ENCODE data around the gene PPP2R2B. TPM values are rescaled to one million over a fixed set of nuclear protein-coding genes. Genes with fewer than 3 reads are reported as not detected.

Gene PPP2R2B
- total RNA-seq, 1 donor from 2014 or later = not detected

DNA sequence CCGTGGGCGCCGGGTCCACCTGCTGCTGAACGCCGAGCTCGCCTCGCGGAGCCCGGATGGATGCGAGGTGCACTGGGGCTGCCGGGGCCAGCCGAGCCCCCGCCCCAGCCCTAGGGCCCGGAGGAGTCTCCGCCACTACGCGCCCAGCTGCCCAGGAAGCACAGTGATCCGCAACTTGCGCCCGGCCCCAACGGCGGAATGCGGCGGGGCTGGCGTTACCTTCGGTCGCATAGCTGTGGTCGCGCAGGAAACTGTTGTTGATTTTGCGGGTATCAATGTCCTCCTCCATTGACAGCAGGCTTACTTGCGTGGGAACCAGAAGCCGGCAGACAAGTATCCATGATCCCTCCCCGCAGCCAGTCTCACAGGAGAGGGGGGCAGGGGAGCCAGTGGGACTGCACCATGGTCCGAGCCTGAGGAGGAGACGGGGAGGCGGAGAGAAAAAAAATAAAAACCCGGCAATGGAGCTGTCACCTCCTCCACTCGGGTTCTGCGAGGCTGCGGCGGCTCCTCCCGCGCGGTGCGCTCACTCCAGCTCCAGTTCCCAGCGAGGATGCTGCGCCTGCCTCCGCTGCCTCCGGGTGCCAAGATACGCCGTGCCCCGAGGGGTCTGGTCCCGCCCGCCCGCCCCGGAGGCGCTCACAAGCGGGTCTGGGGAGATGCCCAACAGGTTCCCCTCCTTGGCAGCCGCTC is 628 bp downstream of the PPP2R2B start:
- H3K36me3 Mint-ChIP-seq (ENCODE audit: low read depth) = no peaks in the 10 kb centered on the region
- no peaks in the 10 kb centered on the region for H3K9me3 Mint-ChIP-seq
- H3K4me1 Mint-ChIP-seq (ENCODE audit: low read depth) = peaks cover 15% of the 10 kb centered on the region
- H3K27ac Mint-ChIP-seq = peak overlapping the region; percentile 19
- no peak for DNase-seq (ENCODE audit: low spot score)
- H3K27me3 Mint-ChIP-seq (ENCODE audit: insufficient read depth) = peaks cover 32% of the 10 kb centered on the region
- intact Hi-C loops (cut with micrococcal nuclease) = no loop called here
- peak overlapping the region; percentile 86 for H3K4me3 Mint-ChIP-seq

DNA sequence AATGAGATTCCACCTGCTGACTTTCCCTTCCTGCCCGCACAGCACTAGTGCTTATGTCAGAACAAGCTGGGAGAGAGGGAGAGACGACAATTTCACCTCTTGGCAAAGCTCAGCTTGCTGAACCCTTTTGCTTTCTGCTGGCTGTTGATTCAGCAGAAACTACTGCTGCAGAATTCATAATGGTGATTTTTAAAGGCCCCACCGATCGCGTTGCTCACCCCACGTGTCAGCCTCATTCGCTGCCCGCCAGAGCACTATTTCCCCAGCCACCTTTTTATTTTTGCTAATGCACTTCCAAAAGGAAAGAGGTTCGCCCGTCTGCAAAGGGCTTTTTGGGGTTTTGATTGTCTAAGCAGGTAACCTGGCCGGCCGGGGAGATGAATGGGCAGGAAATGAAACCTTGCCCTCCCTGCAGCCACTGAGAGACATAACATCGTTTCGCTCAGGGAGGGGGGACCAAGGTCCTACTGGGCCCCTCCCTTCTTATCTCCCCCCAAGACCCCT is 1.3 kb downstream of the PPP2R2B start:
- intact Hi-C loops (cut with micrococcal nuclease) = no loop called here
- DNase-seq (ENCODE audit: low spot score) = no peak
- peak overlapping the region; percentile 72 for H3K4me3 Mint-ChIP-seq
- no peak overlapping the region for H3K27ac Mint-ChIP-seq
- H3K36me3 Mint-ChIP-seq (ENCODE audit: low read depth) = no peaks in the 10 kb centered on the region
- H3K4me1 Mint-ChIP-seq (ENCODE audit: low read depth) = peaks cover 15% of the 10 kb centered on the region
- peaks cover 32% of the 10 kb centered on the region for H3K27me3 Mint-ChIP-seq (ENCODE audit: insufficient read depth)
- H3K9me3 Mint-ChIP-seq = no peaks in the 10 kb centered on the region

DNA sequence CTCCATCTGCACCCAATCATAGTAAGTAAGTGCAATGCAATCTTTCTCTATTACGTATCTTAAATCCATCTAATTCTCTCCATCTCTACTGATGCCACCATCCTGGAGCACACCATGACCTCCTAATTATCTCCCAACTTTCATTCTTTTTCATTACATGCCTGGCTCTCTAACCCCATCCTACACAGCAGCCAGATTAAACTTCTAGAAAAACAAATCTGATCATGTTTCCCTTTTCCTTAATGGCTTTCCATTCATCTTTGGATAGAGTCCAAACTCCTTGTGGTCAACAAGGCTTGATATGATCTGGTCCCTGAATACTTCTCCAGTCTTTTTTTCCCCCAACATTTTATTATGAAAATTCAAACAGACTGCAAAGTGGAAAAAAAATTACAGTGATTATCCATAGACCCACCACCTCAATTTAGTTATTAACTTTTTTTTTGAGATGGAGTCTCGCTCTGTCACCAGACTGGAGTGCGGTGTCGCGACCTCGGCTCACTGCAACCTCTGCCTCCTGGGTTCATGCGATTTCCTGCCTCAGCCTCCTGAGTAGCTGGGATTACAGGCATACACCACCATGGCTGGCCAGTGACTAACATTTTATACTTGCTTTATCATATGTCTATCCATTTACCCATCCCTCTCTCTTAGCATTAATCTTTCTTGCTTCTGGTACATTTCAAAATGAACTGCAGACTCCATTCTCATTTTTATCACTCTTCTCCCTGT is 5.2 kb downstream of the PPP2R2B start:
- Mint-ChIP-seq H3K9me3 (no peaks in the 10 kb centered on the region), H3K27me3 (ENCODE audit: insufficient read depth) (peaks cover 14% of the 10 kb centered on the region), H3K4me3 (no peak overlapping the region), H3K4me1 (ENCODE audit: low read depth) (peaks cover 7% of the 10 kb centered on the region), H3K36me3 (ENCODE audit: low read depth) (no peaks in the 10 kb centered on the region), H3K27ac (no peak overlapping the region)
- intact Hi-C loops (cut with micrococcal nuclease) = no loop called here
- DNase-seq (ENCODE audit: low spot score) = no peak

DNA sequence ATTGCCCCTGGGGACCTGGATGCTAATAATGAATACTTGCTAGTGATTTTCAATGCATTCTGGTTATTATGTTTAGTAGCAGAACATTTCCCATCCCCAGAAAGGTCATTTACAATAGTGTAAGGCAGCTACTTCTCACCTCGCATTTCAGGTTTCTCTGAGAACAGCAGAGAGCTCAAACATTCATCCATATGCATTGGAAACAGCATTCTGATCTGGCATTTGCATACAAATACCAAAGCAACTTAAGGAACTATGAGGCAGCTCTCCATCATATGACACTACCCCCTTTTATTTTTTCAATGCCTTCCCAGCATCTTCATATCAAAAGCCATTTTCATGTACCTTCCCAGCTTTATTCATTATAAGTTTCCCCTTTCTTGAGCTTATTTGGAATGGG is 6.4 kb downstream of the PPP2R2B start:
- Mint-ChIP-seq H3K9me3 (no peaks in the 10 kb centered on the region), H3K4me3 (no peak overlapping the region), H3K4me1 (ENCODE audit: low read depth) (peaks cover 4% of the 10 kb centered on the region), H3K27me3 (ENCODE audit: insufficient read depth) (peaks cover 10% of the 10 kb centered on the region), H3K27ac (no peak overlapping the region), H3K36me3 (ENCODE audit: low read depth) (no peaks in the 10 kb centered on the region)
- intact Hi-C loops (cut with micrococcal nuclease) = no loop called here
- no peak for DNase-seq (ENCODE audit: low spot score)

DNA sequence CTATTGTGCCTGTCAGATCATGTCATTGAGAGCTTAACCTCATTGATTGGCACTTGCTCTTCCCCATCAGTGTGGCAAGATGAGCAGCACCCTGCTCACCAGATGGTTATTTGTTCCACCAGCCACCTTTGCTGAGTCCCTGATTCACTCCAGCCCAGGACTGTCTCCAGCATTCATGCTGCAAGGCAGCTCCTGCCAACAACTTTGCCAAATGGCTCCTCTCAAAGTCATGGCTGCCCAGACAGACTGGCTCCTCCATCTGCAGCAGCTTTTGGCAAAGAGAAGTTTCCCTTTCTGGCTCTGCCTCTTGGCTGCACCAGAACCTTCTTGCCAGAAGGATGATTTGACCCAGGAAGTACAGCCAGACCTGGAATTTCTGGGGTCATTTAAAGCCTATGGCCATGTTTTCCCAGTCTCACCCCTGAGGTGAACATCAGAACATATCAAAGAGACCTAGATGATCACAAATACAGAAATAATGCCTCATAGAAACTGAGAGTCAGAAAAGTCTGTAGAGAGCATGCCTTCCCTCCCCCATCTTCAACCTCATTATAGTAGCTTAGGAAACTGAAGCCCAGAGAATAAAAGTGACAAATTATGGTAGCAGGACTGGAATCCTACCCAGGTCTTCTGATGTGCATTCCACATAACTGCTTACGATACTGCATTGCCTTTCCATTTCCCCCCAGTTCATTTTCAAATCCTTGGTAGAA is 10.4 kb downstream of the PPP2R2B start:
- DNase-seq (ENCODE audit: low spot score) = no peak
- Mint-ChIP-seq H3K9me3 (no peaks in the 10 kb centered on the region), H3K4me1 (ENCODE audit: low read depth) (no peaks in the 10 kb centered on the region), H3K27me3 (ENCODE audit: insufficient read depth) (peaks cover 4% of the 10 kb centered on the region), H3K27ac (no peak overlapping the region), H3K4me3 (no peak overlapping the region), H3K36me3 (ENCODE audit: low read depth) (no peaks in the 10 kb centered on the region)
- intact Hi-C loops (cut with micrococcal nuclease) = no loop called here

DNA sequence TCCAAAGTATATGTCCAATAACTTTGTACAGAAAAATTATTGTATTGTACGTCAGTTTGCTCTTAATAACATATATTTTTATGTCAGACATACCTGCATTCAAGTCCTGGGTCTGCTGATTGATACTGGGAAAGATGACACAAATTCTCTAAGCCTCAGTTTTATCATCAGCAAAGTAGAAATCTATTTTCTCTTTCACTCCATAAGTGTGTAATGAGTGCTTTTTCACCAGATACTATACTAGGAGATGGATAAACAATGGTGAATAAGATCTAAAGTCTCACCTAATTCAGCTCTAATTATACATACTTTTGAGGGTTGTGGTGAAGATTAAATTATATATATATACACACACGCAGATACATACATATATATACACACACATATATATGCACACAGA is 12.3 kb downstream of the PPP2R2B start:
- Mint-ChIP-seq H3K4me3 (no peak overlapping the region), H3K36me3 (ENCODE audit: low read depth) (no peaks in the 10 kb centered on the region), H3K9me3 (no peaks in the 10 kb centered on the region), H3K4me1 (ENCODE audit: low read depth) (no peaks in the 10 kb centered on the region), H3K27ac (no peak overlapping the region), H3K27me3 (ENCODE audit: insufficient read depth) (peaks cover 6% of the 10 kb centered on the region)
- intact Hi-C loops (cut with micrococcal nuclease) = no loop called here
- no peak for DNase-seq (ENCODE audit: low spot score)

DNA sequence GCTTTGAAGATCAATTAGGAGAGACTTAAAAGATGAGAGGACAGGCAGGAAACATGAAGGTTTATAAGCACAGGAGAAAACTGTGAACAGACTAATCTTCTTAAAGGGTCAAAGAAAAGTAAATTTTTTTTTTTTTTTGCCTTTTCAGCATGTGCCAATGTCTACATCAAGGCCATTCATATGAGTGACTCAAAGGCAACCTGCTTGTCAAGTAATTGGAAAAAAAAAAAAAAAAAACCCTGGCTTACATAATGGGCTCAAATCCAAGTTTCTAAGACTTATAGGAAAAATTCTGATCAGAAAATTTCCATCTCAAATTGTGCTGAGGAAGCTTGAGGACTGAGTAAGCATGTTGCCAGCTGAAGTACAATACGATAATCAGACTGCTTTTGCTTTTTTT is 15.9 kb downstream of the PPP2R2B start:
- no peaks in the 10 kb centered on the region for H3K4me1 Mint-ChIP-seq (ENCODE audit: low read depth)
- no peaks in the 10 kb centered on the region for H3K9me3 Mint-ChIP-seq
- H3K4me3 Mint-ChIP-seq = no peak overlapping the region
- no peaks in the 10 kb centered on the region for H3K36me3 Mint-ChIP-seq (ENCODE audit: low read depth)
- intact Hi-C loops (cut with micrococcal nuclease) = no loop called here
- H3K27ac Mint-ChIP-seq = no peak overlapping the region
- H3K27me3 Mint-ChIP-seq (ENCODE audit: insufficient read depth) = peaks cover 4% of the 10 kb centered on the region
- no peak for DNase-seq (ENCODE audit: low spot score)

DNA sequence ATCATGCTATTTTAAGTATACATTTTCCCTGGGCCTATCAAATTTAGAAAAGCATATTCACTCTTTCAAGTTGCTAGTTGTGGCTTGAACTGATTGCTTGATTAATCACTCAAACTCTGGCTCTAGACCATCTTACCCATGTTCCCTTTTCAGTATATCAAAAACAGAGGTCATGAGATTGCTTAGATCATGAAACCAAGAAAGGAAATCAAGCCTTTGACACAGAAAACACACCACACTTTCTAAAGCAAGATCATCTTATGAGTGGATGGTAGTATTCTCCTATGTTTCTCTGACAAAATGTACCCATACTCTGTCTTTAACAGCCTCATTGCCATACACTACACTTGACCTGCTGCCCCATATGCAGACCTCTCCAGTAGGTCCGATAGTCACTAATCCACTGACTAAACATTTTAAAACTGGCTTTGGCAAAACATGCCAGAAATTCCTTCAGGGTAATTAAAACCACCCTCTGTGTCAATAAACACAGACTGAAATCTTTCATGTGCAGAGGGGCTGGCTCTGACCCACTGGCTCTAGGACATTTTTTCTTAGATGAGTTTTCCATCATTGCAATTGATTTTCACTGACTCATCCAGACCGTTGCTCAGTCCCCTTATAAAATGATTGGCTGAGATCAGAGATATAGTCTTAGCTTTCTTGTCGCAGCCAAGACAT is 18.2 kb downstream of the PPP2R2B start:
- intact Hi-C loops (cut with micrococcal nuclease) = no loop called here
- DNase-seq (ENCODE audit: low spot score) = no peak
- H3K4me3 Mint-ChIP-seq = no peak overlapping the region
- H3K27ac Mint-ChIP-seq = no peak overlapping the region
- peaks cover 4% of the 10 kb centered on the region for H3K27me3 Mint-ChIP-seq (ENCODE audit: insufficient read depth)
- no peaks in the 10 kb centered on the region for H3K9me3 Mint-ChIP-seq
- no peaks in the 10 kb centered on the region for H3K36me3 Mint-ChIP-seq (ENCODE audit: low read depth)
- H3K4me1 Mint-ChIP-seq (ENCODE audit: low read depth) = no peaks in the 10 kb centered on the region

DNA sequence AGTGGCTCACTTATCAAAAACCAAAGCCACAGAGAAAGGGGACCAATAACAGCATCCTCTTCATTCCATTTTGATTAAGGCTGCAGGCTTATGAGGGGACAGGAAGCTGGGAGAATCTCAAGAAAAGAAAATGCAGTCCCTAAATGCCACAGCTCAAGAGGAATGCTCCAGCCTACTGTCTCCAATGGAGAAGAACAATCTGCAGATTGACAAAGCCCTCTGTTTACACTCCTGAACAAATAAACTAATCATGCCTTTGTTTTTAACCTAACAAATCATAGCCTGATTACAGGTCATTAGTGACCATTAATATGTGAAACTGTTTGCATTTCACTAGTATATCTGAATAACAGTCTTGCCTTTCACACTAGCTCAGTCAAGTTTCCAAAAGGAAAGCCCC is 26.5 kb downstream of the PPP2R2B start:
- intact Hi-C loops (cut with micrococcal nuclease) = no loop called here
- Mint-ChIP-seq H3K9me3 (no peaks in the 10 kb centered on the region), H3K27ac (no peak overlapping the region), H3K4me3 (no peak overlapping the region), H3K27me3 (ENCODE audit: insufficient read depth) (peaks cover 6% of the 10 kb centered on the region), H3K36me3 (ENCODE audit: low read depth) (no peaks in the 10 kb centered on the region), H3K4me1 (ENCODE audit: low read depth) (no peaks in the 10 kb centered on the region)
- DNase-seq (ENCODE audit: low spot score) = no peak

DNA sequence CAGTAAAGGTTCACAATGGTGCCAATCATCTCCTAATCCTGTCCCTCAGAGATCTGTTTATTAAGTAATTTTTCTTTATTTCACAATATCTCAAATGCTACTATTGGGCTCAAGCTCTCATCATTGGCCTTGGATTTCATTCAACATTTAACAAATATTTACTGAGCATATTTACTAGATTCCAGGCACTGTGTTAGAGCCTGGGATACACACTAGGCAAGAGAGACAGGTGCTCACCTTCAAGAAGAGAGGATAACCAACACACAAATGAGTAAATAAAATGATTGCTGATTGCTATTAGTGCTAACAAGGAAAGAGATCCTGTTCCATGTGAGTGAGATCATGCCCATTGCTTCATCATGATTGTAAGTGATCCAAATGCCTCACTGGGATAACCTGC is 27.4 kb downstream of the PPP2R2B start:
- intact Hi-C loops (cut with micrococcal nuclease) = no loop called here
- Mint-ChIP-seq H3K4me3 (no peak overlapping the region), H3K4me1 (ENCODE audit: low read depth) (no peaks in the 10 kb centered on the region), H3K27ac (no peak overlapping the region), H3K36me3 (ENCODE audit: low read depth) (no peaks in the 10 kb centered on the region), H3K9me3 (no peaks in the 10 kb centered on the region), H3K27me3 (ENCODE audit: insufficient read depth) (peaks cover 6% of the 10 kb centered on the region)
- DNase-seq (ENCODE audit: low spot score) = no peak

DNA sequence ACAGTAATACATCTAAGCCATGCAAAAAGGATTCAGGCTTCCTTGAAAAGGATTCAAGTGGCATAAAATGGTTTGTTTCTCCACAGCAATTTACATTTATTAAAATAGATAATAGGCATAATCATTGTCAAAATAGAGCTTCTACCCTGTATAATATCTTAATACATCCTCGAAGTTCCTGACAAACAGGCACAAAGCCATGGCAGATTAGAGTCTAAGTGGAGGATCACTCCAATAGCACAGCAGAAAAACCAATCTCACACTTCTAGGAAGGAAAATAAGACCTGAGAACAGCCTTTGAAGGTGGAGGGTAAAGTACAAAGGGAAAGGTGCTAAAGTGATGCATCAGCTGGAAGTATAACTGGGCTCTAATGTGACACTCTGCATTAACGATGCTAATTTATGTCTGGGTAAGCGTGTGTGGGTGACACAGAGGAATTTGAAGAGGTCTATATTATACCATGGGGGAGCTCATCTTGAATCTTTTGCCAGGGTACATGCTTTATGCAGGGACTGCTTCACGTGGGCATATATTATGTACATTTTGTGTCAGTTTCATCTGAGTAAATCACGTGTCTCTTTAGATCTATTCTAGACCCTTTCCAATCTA is 28.8 kb downstream of the PPP2R2B start:
- intact Hi-C loops (cut with micrococcal nuclease) = no loop called here
- Mint-ChIP-seq H3K36me3 (ENCODE audit: low read depth) (no peaks in the 10 kb centered on the region), H3K9me3 (no peaks in the 10 kb centered on the region), H3K27me3 (ENCODE audit: insufficient read depth) (peaks cover 4% of the 10 kb centered on the region), H3K4me3 (no peak overlapping the region), H3K4me1 (ENCODE audit: low read depth) (no peaks in the 10 kb centered on the region), H3K27ac (no peak overlapping the region)
- DNase-seq (ENCODE audit: low spot score) = no peak

DNA sequence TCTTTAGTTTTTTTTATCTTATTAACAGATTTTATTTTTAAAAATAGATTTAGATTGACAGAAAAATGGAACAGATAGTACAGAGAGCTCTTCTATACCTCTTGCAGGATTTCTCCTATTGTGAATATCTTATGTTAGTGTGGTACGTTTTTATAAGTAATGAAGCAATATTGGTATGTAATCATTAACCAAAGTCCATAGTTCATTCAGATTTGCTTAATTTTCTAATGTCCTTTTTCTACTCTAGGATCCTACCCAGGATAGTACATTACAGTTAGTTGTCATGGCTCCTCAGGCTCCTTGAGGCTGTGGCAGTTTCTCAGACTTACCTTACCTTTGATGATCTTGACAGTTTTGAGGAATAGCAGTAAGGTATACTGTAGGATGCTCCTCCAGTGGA is 30.4 kb downstream of the PPP2R2B start:
- H3K9me3 Mint-ChIP-seq = no peaks in the 10 kb centered on the region
- H3K27me3 Mint-ChIP-seq (ENCODE audit: insufficient read depth) = peaks cover 4% of the 10 kb centered on the region
- no peak overlapping the region for H3K4me3 Mint-ChIP-seq
- no peak overlapping the region for H3K27ac Mint-ChIP-seq
- DNase-seq (ENCODE audit: low spot score) = no peak
- H3K4me1 Mint-ChIP-seq (ENCODE audit: low read depth) = no peaks in the 10 kb centered on the region
- intact Hi-C loops (cut with micrococcal nuclease) = no loop called here
- no peaks in the 10 kb centered on the region for H3K36me3 Mint-ChIP-seq (ENCODE audit: low read depth)

Measured in activated T-helper 1 cell treated with anti-CD3 and anti-CD28 coated beads, Interleukin-12 subunit alpha, Interleukin-12 subunit beta, Interleukin-2, Interleukin-4 antibody, amounts not matched to agents 30 ng/mL and 10 ng/mL and 1 ng/mL, durations not matched to agents 14 hours and 24 hours and 36 hours (primary cell).